AG04450 (cell line): ENCODE measurements around the gene HMGB3. TPM values are rescaled to one million over a fixed set of nuclear protein-coding genes. Genes with fewer than 3 reads are reported as not detected.
"Not testable (repeated sequence)": the region's sequence is repeated elsewhere in the genome, so short reads cannot be mapped to it uniquely, and the experiment has no call there.

Experiments used
- CTCF ChIA-PET: fragments of 300-600, 350-600 bp; formaldehyde crosslinking; extraction: SDS; loops from one replicate; lab custom pipeline; 2022; ENCODE audit warnings: antibody characterized with exemption, inconsistent platforms; lab: Charles Lee
- POLR2A ChIA-PET: fragments of 350-600 bp; formaldehyde crosslinking; extraction: SDS; loops from one replicate; lab custom pipeline; 2021; ENCODE audit warnings: antibody characterized with exemption, inconsistent platforms; lab: Yijun Ruan, JAX
- DNase-seq: peaks from one replicate; pipeline ENCODE4 v3.0.0-alpha.2; 2011; ENCODE audit warnings: low read depth, low spot score
- H3K27ac ChIP-seq: one replicate; pipeline ENCODE4 v1.5.1; 2012; ENCODE audit warnings: low read depth, low read length, control low read depth
- H3K27me3 ChIP-seq: one replicate; pipeline ENCODE4 v1.6.0; 2012; ENCODE audit warnings: low read length; ENCODE audit not compliant: control insufficient read depth, insufficient read depth
- H3K4me3 ChIP-seq: 2 replicates; pipeline ENCODE4 v1.5.1; 2011; ENCODE audit warnings: mild to moderate bottlenecking, low read depth, low read length, control low read depth
- H3K9me3 ChIP-seq: 2 replicates; pipeline ENCODE4 v1.5.1; 2012; ENCODE audit warnings: low read length; ENCODE audit not compliant: control insufficient read depth, insufficient read depth
- polyA plus RNA-seq: library from polyadenylated mRNA; depleted of rRNA; stranded (reverse); fragments of >200 nt; gene quantifications from 2 replicates; pipeline ENCODE4 v1.2.3, GENCODE V29; 2011
- TF ChIP-seq, protein P1 (sequence below): IDR thresholded peaks from 2 replicates; pipeline ENCODE4 v1.5.1; 2011; ENCODE audit warnings: low read depth, low read length, control low read depth, inconsistent platforms

The HMGB3 gene
- polyA plus RNA-seq, 1 experiment: 21.1 TPM

DNA sequence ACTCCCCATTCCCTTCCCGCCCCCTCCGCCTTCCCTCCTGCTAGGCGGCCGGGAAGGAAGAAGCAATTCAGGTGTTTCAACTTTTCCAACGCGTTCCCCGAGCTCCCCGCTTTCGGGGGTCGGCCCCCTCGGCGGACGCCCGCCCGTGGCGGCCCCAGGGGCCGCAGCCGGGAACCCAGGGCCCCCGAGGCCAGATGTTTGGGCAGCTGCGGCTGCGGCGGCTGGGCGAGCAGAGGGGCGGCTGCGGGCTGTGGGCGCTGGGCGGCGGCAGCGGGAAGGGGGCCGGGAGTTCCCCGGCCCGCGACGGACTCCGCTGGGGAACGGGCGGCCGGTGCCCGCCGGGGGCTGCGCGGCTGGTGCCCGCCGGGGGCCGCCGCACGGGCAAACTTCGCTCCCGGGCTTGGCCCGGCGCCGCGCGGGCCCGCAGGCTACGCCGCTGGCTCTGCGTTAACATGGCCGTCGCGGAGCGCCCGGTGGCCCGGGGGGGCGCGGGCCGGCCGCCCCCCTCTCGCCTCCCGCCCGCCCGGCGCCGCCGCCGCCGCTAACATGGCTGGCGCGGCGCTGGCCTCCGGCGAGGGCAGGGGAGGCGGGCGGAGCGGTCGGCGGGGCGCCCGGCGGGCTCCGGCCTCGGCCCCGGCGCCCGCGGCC is 510 bp downstream of the HMGB3 start:
- TF ChIP-seq, protein P1, sequence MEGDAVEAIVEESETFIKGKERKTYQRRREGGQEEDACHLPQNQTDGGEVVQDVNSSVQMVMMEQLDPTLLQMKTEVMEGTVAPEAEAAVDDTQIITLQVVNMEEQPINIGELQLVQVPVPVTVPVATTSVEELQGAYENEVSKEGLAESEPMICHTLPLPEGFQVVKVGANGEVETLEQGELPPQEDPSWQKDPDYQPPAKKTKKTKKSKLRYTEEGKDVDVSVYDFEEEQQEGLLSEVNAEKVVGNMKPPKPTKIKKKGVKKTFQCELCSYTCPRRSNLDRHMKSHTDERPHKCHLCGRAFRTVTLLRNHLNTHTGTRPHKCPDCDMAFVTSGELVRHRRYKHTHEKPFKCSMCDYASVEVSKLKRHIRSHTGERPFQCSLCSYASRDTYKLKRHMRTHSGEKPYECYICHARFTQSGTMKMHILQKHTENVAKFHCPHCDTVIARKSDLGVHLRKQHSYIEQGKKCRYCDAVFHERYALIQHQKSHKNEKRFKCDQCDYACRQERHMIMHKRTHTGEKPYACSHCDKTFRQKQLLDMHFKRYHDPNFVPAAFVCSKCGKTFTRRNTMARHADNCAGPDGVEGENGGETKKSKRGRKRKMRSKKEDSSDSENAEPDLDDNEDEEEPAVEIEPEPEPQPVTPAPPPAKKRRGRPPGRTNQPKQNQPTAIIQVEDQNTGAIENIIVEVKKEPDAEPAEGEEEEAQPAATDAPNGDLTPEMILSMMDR: no peak
- POLR2A ChIA-PET: no interaction called here
- Histone ChIP-seq H3K4me3 (peak overlapping the region; percentile 55), H3K9me3 (no peaks in the 10 kb centered on the region), H3K27ac (no peak overlapping the region), H3K27me3 (no peaks in the 10 kb centered on the region)
- no peak for DNase-seq
- CTCF ChIA-PET: no interaction called here

DNA sequence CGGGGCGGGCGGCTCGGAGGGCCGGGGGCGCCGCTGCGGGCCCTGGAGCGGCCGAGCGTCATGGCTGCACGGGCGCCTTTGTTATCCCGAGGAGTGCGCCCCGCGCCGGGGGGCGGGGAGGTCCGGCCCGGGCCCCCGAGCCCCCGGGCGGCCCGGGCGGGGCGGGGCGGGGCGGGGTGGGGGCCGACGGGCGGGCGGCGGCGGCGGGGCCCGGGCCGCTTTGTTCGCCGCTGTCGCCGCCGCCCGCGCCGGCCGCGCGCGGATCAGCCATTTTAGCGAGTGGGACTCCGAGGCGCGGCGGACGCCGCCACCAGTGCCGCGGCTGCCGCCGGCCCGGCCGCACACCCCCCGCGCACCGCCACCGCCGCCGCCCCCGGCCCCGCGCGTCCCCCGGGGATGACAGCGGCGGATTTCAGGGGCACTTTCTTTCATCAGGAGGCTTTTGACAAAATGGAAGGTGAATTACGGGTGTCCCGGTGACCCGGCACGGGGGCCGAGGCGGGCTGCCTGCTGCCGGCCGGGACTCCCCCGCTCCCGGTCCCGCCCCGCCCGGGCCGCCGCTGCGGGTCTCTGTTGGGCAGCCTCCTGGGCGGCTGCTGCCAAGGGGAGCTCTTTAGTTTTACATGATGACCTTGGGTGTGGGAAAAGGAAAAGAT is 1.2 kb downstream of the HMGB3 start:
- H3K9me3 ChIP-seq: no peaks in the 10 kb centered on the region
- TF ChIP-seq, protein P1: no peak
- CTCF ChIA-PET: no interaction called here
- DNase-seq: no peak
- POLR2A ChIA-PET: no interaction called here
- H3K27me3 ChIP-seq: no peaks in the 10 kb centered on the region
- H3K4me3 ChIP-seq: peak overlapping the region; percentile 57
- H3K27ac ChIP-seq: no peak overlapping the region

DNA sequence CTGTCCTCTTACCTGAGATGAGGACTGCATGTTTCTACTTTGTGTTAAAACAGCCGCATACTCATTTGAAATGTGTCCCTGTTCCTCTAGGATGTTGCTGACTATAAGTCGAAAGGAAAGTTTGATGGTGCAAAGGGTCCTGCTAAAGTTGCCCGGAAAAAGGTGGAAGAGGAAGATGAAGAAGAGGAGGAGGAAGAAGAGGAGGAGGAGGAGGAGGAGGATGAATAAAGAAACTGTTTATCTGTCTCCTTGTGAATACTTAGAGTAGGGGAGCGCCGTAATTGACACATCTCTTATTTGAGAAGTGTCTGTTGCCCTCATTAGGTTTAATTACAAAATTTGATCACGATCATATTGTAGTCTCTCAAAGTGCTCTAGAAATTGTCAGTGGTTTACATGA is 4.6 kb downstream of the HMGB3 start:
- H3K4me3 ChIP-seq, H3K27me3 ChIP-seq, DNase-seq, H3K9me3 ChIP-seq, POLR2A ChIA-PET, H3K27ac ChIP-seq, CTCF ChIA-PET: not testable (repeated sequence)

DNA sequence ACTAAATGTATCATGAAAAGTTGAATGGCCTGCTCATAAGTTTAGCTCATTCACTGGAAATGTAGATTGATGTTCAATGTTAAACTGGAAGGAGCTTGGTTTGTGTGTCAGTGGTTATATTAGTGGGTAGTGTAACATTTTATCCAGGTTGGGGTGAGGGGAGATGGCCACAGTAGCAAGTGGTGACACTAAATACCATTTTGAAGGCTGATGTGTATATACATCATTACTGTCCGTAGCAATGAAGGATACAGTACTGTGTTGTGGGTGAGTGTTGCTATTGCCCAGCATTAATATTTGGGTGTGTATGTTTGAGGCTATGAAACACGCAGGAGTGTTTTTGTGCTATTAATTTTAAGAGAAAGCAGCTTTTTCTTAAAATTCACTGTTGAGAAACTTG is 6.3 kb downstream of the HMGB3 start:
- POLR2A ChIA-PET: no interaction called here
- DNase-seq: no peak
- H3K27ac ChIP-seq: no peak overlapping the region
- H3K9me3 ChIP-seq: no peaks in the 10 kb centered on the region
- no peak overlapping the region for H3K4me3 ChIP-seq
- TF ChIP-seq, protein P1: no peak
- H3K27me3 ChIP-seq: no peaks in the 10 kb centered on the region
- CTCF ChIA-PET: interaction anchor here (1.1 kb wide), 1 partner anchor 217 kb away, joined by 4 read pairs; no protein-coding TSS in a partner anchor

DNA sequence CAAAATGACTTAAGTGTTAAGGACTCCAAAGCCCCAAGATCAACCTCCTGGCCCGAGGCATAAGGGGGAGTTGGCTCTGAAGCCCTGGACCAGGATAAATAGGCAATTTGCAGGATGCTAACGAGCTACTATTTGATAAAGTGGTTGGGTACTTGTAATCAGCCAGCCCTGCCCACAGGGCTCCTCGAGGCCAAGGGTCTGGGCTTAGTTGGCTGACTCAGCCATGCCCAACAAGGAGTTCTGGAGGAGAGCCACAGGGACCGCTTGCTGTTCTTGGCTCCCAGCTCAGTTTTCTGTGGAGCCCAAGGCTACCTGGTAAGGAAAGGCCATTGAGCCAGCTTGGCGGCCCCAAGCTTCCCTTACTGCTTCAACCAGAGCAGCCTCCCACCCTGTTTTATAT is 7.8 kb downstream of the HMGB3 start:
- no peak overlapping the region for H3K27ac ChIP-seq
- TF ChIP-seq, protein P1: no peak
- ChIA-PET POLR2A (no interaction called here), CTCF (no interaction called here)
- H3K27me3 ChIP-seq: no peaks in the 10 kb centered on the region
- DNase-seq: no peak
- H3K4me3 ChIP-seq: no peak overlapping the region
- H3K9me3 ChIP-seq: no peaks in the 10 kb centered on the region
